HG02642 (cell line): Measurements from ENCODE around the gene RCC2.

ENCODE experiments used
- ATAC-seq: cut with Tn5 transposase; IDR thresholded peaks from one replicate; pipeline ENCODE4 v1.9.1; 2021; ENCODE audit warnings: mild to moderate bottlenecking; ENCODE audit not compliant: unreplicated experiment, poor library complexity

RCC2 gene

GRCh38 chr1:17447501-17447992 lies 8.1 kb upstream of the RCC2 start:
- ATAC-seq, result no peak

GRCh38 chr1:17442841-17443240 lies 3.4 kb upstream of the RCC2 start:
- ATAC-seq, result no peak

GRCh38 chr1:17441993-17442357 lies 2.5 kb upstream of the RCC2 start:
- ATAC-seq, result no peak

- no peak for ATAC-seq
Measured at GRCh38 chr1:17441265-17441992, 2.0 kb upstream of the RCC2 start.

- ATAC-seq, result no peak
Measured at GRCh38 chr1:17440827-17441168, 1.3 kb upstream of the RCC2 start.

- ATAC-seq, result no peak
Measured at GRCh38 chr1:17440074-17440826, 773 bp upstream of the RCC2 start.

- peak; percentile 40 for ATAC-seq
Measured at GRCh38 chr1:17438318-17439249, 893 bp downstream of the RCC2 start.

GRCh38 chr1:17437580-17438317 lies 1.7 kb downstream of the RCC2 start:
- ATAC-seq, result peak; percentile 40

- no peak for ATAC-seq
Measured at GRCh38 chr1:17437260-17437579, 2.3 kb downstream of the RCC2 start.

- ATAC-seq, result no peak
Measured at GRCh38 chr1:17436380-17437174, 2.9 kb downstream of the RCC2 start.

- ATAC-seq, result no peak
Measured at GRCh38 chr1:17434601-17435000, 4.9 kb downstream of the RCC2 start.

GRCh38 chr1:17434016-17434415 lies 5.5 kb downstream of the RCC2 start:
- no peak for ATAC-seq

GRCh38 chr1:17433261-17433660 lies 6.2 kb downstream of the RCC2 start:
- no peak for ATAC-seq

- no peak for ATAC-seq
Measured at GRCh38 chr1:17432412-17432811, 7.1 kb downstream of the RCC2 start.

- ATAC-seq, result no peak
Measured at GRCh38 chr1:17429183-17429582, 10.3 kb downstream of the RCC2 start.

GRCh38 chr1:17427696-17428660 lies 11.5 kb downstream of the RCC2 start:
- ATAC-seq, result no peak

- ATAC-seq, result no peak
Measured at GRCh38 chr1:17425806-17426600, 13.5 kb downstream of the RCC2 start.
